GM12874 (cell line): ENCODE measurements around the gene SLC2A5.

Experiments
- TF ChIP-seq, protein P1 (sequence below): IDR thresholded peaks from 2 replicates; pipeline ENCODE4 v1.5.1; 2011; ENCODE audit warnings: low read depth, mild to moderate bottlenecking, control low read depth, low read length, moderate library complexity; ENCODE audit not compliant: insufficient read depth

The SLC2A5 gene

DNA sequence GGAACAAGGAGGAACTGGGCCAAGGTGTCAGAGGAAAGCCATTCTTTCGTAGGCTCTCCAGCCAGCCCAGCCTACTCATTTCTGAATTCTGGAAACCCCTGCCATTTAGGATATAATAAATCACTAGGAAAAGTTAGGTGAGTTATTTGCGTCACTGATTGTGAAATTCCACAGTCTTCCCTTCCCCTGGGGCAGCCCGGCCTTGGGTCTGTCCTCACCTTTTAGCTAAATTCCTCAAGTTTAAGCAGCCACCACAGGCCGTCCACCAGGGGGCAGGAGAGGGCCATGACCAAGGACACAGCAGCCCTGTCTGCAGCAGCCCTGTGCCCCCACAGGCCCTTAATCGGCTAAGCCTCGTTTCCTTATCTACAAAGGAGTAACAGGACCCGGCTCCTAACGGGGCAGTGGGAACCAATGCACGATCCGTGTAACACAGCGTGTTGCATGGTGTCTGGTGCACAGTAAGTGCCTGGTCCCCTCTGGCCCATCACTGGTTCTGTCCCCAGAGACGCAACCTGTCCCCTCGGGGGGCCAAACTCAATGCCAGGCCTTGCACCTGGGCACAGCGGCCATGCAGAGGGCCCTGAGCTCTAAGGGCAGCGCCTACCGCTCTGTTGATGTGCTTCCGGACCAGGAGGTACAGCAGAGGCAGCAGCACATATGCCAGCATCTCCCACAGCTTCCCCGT lies 41.4 kb upstream of the SLC2A5 start:
- TF ChIP-seq, protein P1, sequence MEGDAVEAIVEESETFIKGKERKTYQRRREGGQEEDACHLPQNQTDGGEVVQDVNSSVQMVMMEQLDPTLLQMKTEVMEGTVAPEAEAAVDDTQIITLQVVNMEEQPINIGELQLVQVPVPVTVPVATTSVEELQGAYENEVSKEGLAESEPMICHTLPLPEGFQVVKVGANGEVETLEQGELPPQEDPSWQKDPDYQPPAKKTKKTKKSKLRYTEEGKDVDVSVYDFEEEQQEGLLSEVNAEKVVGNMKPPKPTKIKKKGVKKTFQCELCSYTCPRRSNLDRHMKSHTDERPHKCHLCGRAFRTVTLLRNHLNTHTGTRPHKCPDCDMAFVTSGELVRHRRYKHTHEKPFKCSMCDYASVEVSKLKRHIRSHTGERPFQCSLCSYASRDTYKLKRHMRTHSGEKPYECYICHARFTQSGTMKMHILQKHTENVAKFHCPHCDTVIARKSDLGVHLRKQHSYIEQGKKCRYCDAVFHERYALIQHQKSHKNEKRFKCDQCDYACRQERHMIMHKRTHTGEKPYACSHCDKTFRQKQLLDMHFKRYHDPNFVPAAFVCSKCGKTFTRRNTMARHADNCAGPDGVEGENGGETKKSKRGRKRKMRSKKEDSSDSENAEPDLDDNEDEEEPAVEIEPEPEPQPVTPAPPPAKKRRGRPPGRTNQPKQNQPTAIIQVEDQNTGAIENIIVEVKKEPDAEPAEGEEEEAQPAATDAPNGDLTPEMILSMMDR = peak; percentile 87

DNA sequence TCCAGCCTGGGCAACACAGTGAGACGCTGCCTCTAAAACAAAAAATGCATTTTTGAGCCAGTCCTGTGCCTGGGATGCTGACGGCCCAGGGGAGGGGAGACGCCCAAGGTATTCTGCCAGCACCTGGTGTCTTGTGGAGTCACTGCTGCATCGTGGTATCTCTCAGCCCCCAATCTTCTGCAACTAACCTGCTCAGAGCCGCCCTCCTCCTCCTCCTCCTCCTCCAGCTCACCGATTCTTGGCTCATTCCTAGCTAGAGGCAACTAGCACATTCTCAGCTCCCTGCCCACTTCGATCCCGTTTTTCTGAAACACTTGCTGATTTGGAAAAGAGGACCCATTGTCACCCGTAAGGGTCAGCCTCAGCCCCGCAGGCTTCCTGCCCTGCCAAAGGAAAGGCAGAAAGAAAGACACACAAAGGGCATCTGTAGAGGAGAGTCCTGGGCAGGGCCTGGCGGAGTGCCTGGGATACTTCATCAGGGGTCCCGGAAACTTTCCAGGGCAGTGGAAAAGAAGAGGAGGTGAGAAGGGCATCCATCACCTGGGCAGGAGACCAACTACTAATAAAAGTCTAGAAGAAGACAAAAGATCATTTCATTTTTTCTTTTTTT lies 38.7 kb upstream of the SLC2A5 start:
- TF ChIP-seq, protein P1 = no peak

DNA sequence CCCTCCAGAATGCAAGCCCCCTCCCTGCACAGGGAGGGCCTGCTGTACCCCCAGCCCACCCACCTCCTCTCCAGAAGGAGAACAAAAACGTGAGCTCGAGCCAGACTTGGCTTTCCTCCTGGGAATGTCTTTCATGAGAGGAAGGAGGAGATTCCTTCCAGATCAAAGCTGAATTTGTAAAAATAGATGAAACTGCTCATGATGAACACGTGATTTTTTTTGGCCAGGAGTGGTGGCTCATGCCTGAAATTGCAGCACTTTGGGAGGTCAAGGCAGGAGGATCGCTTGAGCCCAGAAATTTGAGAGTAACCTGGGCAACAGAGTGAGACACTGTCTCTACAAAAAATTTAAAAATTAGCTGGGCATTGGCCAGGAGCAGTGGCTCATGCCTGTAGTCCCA lies 37.7 kb upstream of the SLC2A5 start:
- TF ChIP-seq, protein P1 = no peak

DNA sequence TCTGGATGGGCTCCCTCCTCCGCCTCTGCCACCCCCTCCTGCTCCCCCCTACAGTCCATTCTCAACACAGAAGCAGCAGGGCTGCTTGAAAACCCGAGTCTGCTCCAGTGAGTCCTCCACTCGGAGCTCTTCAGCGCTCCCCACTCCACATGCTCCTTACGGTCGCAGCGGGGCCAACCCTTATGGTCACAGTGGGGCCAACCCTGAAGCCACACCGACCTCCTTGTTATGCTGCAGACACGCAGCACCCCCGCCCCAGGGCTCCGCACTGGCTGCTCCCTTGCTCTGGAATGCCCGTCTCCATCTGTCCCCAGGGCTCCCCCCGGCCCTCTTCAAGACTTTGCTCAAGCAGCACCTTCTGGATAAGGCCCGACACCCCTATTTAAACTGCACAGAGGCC lies 36.9 kb upstream of the SLC2A5 start:
- TF ChIP-seq, protein P1 = no peak

DNA sequence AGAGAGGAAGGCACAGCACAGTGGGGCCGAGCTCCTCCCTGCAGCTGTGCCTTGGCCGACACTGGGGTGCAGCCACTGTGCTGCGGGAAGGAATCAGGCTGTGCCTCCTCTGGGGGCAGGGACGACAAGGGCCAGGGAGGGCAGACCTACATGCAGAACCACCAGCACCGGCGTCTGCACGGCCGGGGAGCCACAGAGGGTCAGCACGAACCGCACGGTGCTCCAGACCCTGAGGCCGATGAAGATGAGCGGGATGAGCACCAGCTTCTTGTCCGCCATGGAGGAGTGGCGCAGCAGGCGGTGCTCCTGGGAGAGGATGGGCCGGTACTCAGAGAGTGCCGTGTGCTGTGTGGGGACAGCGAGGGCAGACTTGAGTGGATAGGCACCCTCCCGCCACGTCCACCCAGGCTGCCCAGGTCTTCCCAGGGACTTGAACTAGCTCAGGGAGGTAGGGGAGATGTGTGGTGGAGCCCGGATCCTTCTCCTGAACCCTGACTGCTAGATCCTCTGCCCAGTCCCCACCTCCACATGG lies 36.0 kb upstream of the SLC2A5 start:
- TF ChIP-seq, protein P1 = no peak

DNA sequence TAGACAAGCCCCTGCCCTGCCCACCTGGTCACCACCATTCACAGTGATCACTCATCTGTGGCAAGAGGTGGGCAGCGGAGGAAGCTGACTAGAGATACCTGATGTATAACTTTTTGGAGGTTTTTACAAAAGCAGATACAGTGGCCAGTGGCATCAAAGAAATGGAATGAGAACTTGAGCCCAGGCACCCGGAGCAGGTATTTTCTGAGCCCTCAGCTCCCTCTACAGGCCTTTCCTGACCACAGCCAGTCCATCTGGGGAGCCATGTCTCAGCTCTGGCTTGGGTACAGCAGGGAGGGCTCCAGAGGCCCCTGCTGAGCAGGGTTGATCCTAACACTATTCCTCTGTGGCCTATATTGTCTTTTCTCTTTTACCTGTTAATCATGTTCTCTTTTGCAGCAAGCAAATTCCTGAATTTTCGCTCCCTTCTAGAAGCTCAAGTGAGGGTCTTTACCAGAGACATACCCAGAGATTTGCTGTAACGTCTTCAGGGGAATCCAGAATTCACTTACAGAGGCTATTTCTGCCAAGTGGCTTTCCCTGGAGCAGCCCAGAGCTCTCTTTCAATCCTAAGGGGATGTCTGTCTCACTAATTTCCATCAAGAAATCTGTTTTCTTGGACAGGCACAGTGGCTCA lies 32.2 kb upstream of the SLC2A5 start:
- TF ChIP-seq, protein P1 = peak; percentile 84

DNA sequence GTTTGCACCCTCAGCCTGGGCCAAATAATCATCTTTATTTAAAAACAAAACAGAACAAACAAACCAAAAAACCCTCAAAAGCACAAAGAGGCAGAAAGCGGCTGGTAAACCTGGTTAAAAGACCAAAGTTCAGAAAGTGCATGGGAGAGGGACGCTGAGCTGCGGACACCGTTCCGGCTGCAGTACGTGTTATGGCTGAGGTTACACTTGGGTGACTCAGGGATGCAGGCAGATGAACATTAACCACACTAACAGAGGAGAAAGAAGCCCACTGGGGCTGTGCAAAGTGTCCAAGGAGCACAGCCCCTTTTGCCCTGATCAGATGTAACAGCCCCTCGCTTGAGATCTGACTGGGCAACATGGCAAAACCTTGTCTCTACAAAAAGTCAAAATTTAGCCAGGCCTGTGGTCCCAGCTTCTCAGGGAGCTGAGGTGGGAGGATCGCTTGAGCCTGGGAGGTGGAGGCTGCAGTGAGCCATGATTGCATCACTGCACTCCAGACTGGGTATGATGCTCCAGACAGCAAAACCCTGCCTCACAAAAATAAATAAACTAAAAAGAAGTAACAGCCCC lies 31.1 kb upstream of the SLC2A5 start:
- TF ChIP-seq, protein P1 = no peak
